Lung (tissue), 12 donors: ENCODE results near the gene APBA2. TPM values are rescaled to one million over a fixed set of nuclear protein-coding genes. Genes with fewer than 3 reads are reported as not detected.

Experiments used
- ATAC-seq: fragments of 200-7000 bp; cut with Tn5 transposase; one replicate; pipeline ENCODE4 v1.9.1; 2020; ENCODE audit warnings: moderate number of reproducible peaks; ENCODE audit not compliant: insufficient read depth, low FRiP score
- DNase-seq, 3 donors: peaks; one replicate each; pipeline ENCODE4 v3.0.0-alpha.2; 2013 to 2017
- H3K27ac ChIP-seq, 2 donors: one replicate each; pipeline ENCODE4 v1.5.1; 2013; ENCODE audit warnings: mild to moderate bottlenecking in 2 of 2, moderate library complexity in 2 of 2, control low read depth in 1 of 2, inconsistent platforms in 1 of 2, low read depth in 1 of 2, low read length in 1 of 2
- H3K27me3 ChIP-seq, 3 donors: one replicate each; pipeline ENCODE4 v1.5.1; 2013; ENCODE audit warnings: low read length in 2 of 3; ENCODE audit not compliant: control insufficient read depth in 3 of 3, insufficient read depth in 3 of 3
- H3K36me3 ChIP-seq, 4 donors: one replicate each; pipeline ENCODE4 v1.5.1; 2013; ENCODE audit warnings: low read length in 4 of 4, mild to moderate bottlenecking in 1 of 4, moderate library complexity in 1 of 4; ENCODE audit not compliant: control insufficient read depth in 4 of 4, insufficient read depth in 4 of 4
- H3K4me1 ChIP-seq, 5 donors: one replicate each; pipeline ENCODE4 v1.5.1; 2013; ENCODE audit warnings: low read length in 5 of 5, mild to moderate bottlenecking in 2 of 5, moderate library complexity in 1 of 5; ENCODE audit not compliant: control insufficient read depth in 5 of 5, insufficient read depth in 5 of 5
- H3K4me3 ChIP-seq: one replicate; pipeline ENCODE4 v1.5.1; 2013; ENCODE audit warnings: mild to moderate bottlenecking, control low read depth, moderate library complexity
- H3K9ac ChIP-seq, 2 donors: one replicate each; pipeline ENCODE4 v1.5.1; 2013; ENCODE audit warnings: low read length in 2 of 2, control low read depth in 1 of 2; ENCODE audit not compliant: insufficient read depth in 1 of 2
- H3K9me3 ChIP-seq, 4 donors: one replicate each; pipeline ENCODE4 v1.5.1; 2013; ENCODE audit warnings: low read length in 3 of 4, mild to moderate bottlenecking in 1 of 4, moderate library complexity in 1 of 4; ENCODE audit not compliant: control insufficient read depth in 4 of 4, insufficient read depth in 3 of 4
- WGBS, 2 donors: extraction: QIAGEN DNeasy Blood & Tissue Kit; methylation state at CpG; one replicate each; pipeline ENCODE4 v1.1.7; 2013; 5-methylcytosine and 5-hydroxymethylcytosine counted together
- polyA plus RNA-seq, 2 donors: library from polyadenylated mRNA; stranded (reverse); fragments of 200-250 nt; gene quantifications; one replicate each; pipeline ENCODE4 v1.2.1, GENCODE V29; 2013
- total RNA-seq, 2 donors: library from RNA; depleted of rRNA in 1 of 2; stranded (reverse); fragments of >200 nt in 1 of 2; gene quantifications; one replicate each; pipeline ENCODE4 v1.2.1, GENCODE V29; 2014 to 2021
- TF ChIP-seq, protein P1 (sequence below): IDR thresholded peaks from 2 replicates; pipeline ENCODE4 v1.5.1; 2012; ENCODE audit warnings: mild to moderate bottlenecking; ENCODE audit errors: control extremely low read depth, extremely low read depth
- donor health status: control.
- donor health status: control.
- donor health status: Bipolar disorder and iron deficiency.
- donor health status: healthy.
- donor health status: DM: yes; HTN: yes; CAD: no.

The APBA2 gene
- total and polyA plus RNA-seq, 4 donors: 1.6 to 18.3 (median 4.5) TPM

DNA sequence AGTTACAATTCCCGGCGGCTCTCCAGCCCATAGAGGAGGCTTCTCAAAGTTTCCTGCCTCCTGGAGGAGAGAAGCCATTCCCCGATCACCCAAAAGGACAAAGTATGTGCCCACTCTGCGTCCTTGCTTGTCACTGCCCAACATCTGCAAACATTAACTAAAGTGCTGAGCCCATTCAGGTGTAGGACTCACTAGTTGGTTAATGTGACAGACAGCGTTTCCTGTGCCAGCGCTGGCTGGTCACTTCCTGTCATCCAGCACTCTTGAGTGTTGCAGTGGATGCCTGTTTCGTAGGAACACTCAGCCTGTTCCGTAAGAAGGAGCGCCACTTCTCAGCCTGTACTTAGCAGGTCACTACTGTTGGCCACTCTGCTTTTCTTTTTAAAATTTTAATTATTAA is 100.3 kb downstream of the APBA2 start:
- Histone ChIP-seq H3K9me3 (peaks cover 0 to 7% (median 0%) of the 10 kb centered on the region in 4 donors), H3K27me3 (no peaks in the 10 kb centered on the region), H3K36me3 (no peaks in the 10 kb centered on the region), H3K4me1 (peaks cover 0 to 23% (median 19%) of the 10 kb centered on the region in 5 donors), H3K4me3 (no peak overlapping the region), H3K27ac (no peak overlapping the region), H3K9ac (peak overlapping the region in 1 of 2 donors; percentile 4)
- ATAC-seq (no peak), DNase-seq (peak in 1 of 3 donors; percentile 39)
- WGBS, 2 donors: 55 to 59% methylated on average over 9 of the region's 9 CpGs
- TF ChIP-seq, protein P1, sequence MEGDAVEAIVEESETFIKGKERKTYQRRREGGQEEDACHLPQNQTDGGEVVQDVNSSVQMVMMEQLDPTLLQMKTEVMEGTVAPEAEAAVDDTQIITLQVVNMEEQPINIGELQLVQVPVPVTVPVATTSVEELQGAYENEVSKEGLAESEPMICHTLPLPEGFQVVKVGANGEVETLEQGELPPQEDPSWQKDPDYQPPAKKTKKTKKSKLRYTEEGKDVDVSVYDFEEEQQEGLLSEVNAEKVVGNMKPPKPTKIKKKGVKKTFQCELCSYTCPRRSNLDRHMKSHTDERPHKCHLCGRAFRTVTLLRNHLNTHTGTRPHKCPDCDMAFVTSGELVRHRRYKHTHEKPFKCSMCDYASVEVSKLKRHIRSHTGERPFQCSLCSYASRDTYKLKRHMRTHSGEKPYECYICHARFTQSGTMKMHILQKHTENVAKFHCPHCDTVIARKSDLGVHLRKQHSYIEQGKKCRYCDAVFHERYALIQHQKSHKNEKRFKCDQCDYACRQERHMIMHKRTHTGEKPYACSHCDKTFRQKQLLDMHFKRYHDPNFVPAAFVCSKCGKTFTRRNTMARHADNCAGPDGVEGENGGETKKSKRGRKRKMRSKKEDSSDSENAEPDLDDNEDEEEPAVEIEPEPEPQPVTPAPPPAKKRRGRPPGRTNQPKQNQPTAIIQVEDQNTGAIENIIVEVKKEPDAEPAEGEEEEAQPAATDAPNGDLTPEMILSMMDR: no peak

DNA sequence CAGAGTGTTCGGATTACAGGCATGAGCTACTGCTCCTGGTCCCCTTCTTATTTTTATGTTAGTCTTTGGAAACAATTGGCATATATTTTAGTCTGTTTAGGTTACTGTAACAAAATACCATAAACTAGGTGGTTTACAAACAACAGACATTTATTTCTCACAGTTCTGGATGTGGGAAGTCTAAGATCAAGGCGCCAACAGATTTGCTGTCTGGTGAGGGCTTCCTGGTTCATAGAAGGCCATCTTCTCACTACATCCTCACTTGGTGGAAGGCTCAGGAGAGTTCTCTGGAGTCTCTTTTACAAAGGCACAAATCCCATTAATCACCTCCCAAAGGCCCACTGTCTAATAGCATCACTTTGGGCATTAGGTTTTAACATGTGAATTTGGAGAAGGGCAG is 101.0 kb downstream of the APBA2 start:
- no peak for DNase-seq
- Histone ChIP-seq H3K4me1 (peaks cover 0 to 23% (median 19%) of the 10 kb centered on the region in 5 donors), H3K9me3 (peaks cover 0 to 7% (median 0%) of the 10 kb centered on the region in 4 donors), H3K4me3 (no peak overlapping the region), H3K27ac (no peak overlapping the region), H3K27me3 (no peaks in the 10 kb centered on the region), H3K9ac (no peak overlapping the region), H3K36me3 (no peaks in the 10 kb centered on the region)
- 97 to 100% methylated on average over 2 of the region's 2 CpGs for WGBS, 2 donors
- TF ChIP-seq, protein P1: no peak
- no peak for ATAC-seq

DNA sequence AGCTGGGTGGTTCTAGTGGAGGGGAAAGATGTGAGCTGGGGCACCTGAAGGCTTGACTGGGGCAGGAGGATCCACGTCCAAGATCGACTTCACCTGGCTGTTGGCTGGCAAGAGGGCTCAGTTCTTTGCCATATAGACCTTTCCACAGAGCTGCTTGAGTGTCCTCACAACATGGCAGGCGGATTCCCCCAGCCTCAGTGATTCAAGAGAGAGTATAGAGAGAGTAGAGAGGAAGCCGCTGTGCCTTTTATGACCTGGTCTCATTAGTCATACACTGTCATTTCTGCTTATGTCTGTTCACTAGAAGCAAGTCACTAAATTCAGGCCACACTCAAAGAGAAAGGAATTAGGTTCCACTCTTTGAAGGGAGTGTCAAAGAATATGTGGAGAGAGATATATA is 101.6 kb downstream of the APBA2 start:
- WGBS, 2 donors: 96 to 99% methylated on average over 4 of the region's 4 CpGs
- H3K4me1 ChIP-seq: peaks cover 0 to 23% (median 19%) of the 10 kb centered on the region in 5 donors

More for the DNA sequence above, 101.6 kb downstream of the APBA2 start:
- no peaks in the 10 kb centered on the region for H3K36me3 ChIP-seq
- TF ChIP-seq, protein P1: no peak
- ATAC-seq: no peak
- no peak overlapping the region for H3K4me3 ChIP-seq
- H3K27ac ChIP-seq: no peak overlapping the region
- no peak overlapping the region for H3K9ac ChIP-seq
- peaks cover 0 to 7% (median 0%) of the 10 kb centered on the region in 4 donors for H3K9me3 ChIP-seq
- no peaks in the 10 kb centered on the region for H3K27me3 ChIP-seq
- no peak for DNase-seq
